Urinary bladder (tissue), 4 donors: ENCODE data around the gene DYRK1B. TPM values are rescaled to one million over a fixed set of nuclear protein-coding genes. Genes with fewer than 3 reads are reported as not detected.

Experiments
- DNase-seq: peaks from one replicate; pipeline ENCODE4 v3.0.0-alpha.2; 2015; ENCODE audit errors: extremely low spot score
- H3K27ac ChIP-seq: one replicate; pipeline ENCODE4 v1.5.1; 2013; ENCODE audit warnings: low read depth, mild to moderate bottlenecking, moderate library complexity
- H3K36me3 ChIP-seq: one replicate; pipeline ENCODE4 v1.6.1; 2013; ENCODE audit warnings: mild to moderate bottlenecking, moderate library complexity; ENCODE audit not compliant: insufficient read depth
- H3K4me1 ChIP-seq: one replicate; pipeline ENCODE4 v1.6.1; 2013; ENCODE audit warnings: mild to moderate bottlenecking, moderate library complexity; ENCODE audit not compliant: insufficient read depth
- H3K4me3 ChIP-seq: one replicate; pipeline ENCODE4 v1.5.1; 2013; ENCODE audit warnings: low read depth, low read length
- WGBS: extraction: QIAGEN DNeasy Blood & Tissue Kit; methylation state at CpG from one replicate; pipeline ENCODE4 v1.1.7; 2013; 5-methylcytosine and 5-hydroxymethylcytosine counted together
- polyA plus RNA-seq: library from polyadenylated mRNA; stranded (reverse); fragments of 200-250 nt; gene quantifications from one replicate; pipeline ENCODE4 v1.2.3, GENCODE V29; 2013
- total RNA-seq: library from RNA; depleted of rRNA; stranded (reverse); fragments of >200 nt; gene quantifications from one replicate; pipeline ENCODE4 v1.2.3, GENCODE V29; 2014
- donor health status: healthy with polysubstance abuse.
- donor health status: healthy.

DYRK1B gene
- total and polyA plus RNA-seq, 2 donors, result 12.6 to 17.2 TPM

GRCh38 chr19:39846678-39847486, 12.9 kb upstream of the DYRK1B start:
- 42% methylated on average over 12 of the region's 12 CpGs for WGBS
- Histone ChIP-seq H3K36me3 (no peaks in the 10 kb centered on the region), H3K4me3 (peak overlapping the region; percentile 74), H3K4me1 (no peaks in the 10 kb centered on the region), H3K27ac (peak overlapping the region; percentile 72)
- DNase-seq, result no peak

- H3K27ac ChIP-seq, result peak within 1 kb of the TSS; percentile 72
- no peaks in the 10 kb centered on the region for H3K4me1 ChIP-seq
- no peaks in the 10 kb centered on the region for H3K36me3 ChIP-seq
- H3K4me3 ChIP-seq, result peak within 1 kb of the TSS; percentile 74
- DNase-seq, result peak; percentile 77
- under 1% methylated on average over 57 of the region's 57 CpGs for WGBS
Observed at GRCh38 chr19:39845933-39846677, 12.1 kb upstream of the DYRK1B start, which contains the start of gene FBL. TSS of gene FBL (minus strand) at chr19:39846379. CDS start at chr19:39846300, 79 bp downstream.

GRCh38 chr19:39845584-39845932, 11.6 kb upstream of the DYRK1B start:
- H3K4me3 ChIP-seq, result peak overlapping the region; percentile 74
- H3K36me3 ChIP-seq, result no peaks in the 10 kb centered on the region
- no peak overlapping the region for H3K27ac ChIP-seq
- DNase-seq, result no peak
- WGBS, result 1% methylated on average over 17 of the region's 17 CpGs
- H3K4me1 ChIP-seq, result no peaks in the 10 kb centered on the region

DNA sequence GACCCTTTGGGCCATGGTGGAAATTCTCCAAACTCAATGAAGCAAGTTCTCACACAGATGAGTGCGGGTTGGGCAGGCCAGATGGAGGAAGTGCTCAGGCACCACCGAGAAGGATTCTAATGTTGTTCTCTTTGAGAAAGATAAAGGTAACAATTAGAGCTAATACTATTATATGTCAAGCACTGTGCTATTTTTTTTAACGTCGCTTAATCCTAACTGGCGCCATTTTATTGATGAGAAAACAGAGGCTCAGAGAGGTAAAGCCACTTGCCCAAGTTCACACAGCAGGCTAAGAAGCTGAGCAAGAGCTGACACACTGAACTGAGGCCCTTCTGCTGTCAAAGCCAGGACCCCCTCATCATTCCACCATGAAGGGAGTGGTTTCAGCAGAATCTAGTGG, 11.2 kb upstream of the DYRK1B start:
- Histone ChIP-seq H3K4me3 (peak overlapping the region; percentile 74), H3K36me3 (no peaks in the 10 kb centered on the region), H3K4me1 (no peaks in the 10 kb centered on the region), H3K27ac (no peak overlapping the region)
- 27% methylated on average over 5 of the region's 5 CpGs for WGBS
- no peak for DNase-seq

DNA sequence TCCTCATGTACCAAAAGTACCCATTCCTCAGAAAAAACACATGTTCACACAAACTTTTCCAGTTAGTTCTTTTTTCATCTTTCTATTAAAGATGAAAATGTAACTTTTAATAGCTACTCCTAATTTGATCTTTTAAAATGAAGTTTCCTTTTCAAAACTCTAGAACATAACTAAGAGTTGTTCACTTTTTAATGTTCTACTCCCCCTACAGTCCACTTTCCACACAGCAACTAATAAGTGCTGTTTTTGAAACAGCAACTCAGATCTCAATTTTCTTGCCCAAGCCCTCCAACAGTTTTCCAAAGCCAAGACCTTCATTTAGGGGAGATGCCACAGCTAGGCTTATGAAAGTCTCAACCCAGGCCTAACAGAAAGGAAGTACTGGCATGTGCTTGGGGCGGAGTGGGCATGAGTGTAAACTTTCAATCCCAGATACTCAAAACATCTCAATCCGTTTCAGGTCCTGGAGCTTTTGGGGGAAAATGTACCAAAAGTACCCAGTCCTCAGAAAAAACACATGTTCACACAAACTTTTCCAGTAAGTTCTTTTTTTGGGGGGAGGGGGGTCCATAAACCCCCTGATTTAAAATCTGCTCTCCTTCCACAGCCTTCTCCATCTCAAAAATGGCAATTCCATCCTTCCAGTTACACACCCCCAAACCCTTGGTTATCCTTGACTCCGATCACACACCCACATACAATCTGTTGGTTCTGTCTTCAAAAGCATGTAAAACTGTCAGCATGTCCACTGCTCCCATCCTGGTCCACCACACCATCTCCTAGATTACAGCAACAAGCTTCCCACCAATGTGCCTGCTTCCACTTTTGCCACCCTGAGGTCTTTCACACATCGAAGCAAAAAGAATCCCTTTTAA, 10.2 kb upstream of the DYRK1B start:
- H3K4me3 ChIP-seq, result no peak overlapping the region
- 52% methylated on average over 4 of the region's 4 CpGs for WGBS
- no peak for DNase-seq
- no peaks in the 10 kb centered on the region for H3K4me1 ChIP-seq
- H3K27ac ChIP-seq, result no peak overlapping the region
- H3K36me3 ChIP-seq, result no peaks in the 10 kb centered on the region

DNA sequence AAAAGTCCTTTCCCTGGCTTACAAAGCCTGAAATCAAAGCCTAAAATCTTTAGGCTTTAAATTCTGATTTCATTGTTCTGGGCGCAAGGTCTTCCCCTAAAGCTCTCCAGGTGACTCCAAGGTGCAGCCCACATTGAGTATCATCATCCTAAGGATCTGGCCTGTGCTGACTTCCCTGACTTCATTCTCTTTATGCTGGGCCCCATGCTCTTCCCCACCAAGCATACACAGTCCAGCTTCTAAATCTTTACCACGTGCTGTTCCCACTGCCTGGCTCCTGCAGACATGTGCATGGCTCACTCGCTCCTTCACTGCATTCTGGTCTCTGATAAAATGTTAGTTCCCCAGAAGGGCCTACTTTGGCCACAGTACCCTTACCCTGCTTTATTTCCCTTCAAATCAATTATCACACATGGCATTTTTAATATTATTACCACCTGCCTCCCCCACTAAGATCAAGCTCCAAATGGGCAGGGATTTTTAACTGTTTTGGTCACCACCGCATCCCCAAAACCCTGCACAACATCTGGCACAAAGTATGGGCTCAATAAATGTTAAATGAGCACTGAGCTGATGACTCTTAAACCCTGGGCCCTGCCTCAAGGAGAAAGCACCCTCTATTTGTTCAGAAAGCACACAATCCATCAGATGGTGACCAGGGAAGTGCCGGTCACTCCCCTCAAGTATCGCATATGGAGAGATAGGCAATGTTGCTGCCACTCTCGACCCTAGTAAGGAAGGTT, 8.9 kb upstream of the DYRK1B start:
- Histone ChIP-seq H3K36me3 (no peaks in the 10 kb centered on the region), H3K27ac (no peak overlapping the region), H3K4me1 (no peaks in the 10 kb centered on the region), H3K4me3 (no peak overlapping the region)
- no peak for DNase-seq
- WGBS, result 86% methylated on average over 7 of the region's 7 CpGs

- no peaks in the 10 kb centered on the region for H3K4me1 ChIP-seq
- H3K4me3 ChIP-seq, result no peak overlapping the region
- H3K36me3 ChIP-seq, result peaks cover 2% of the 10 kb centered on the region
- no peak overlapping the region for H3K27ac ChIP-seq
- no peak for DNase-seq
- 96% methylated on average over 4 of the region's 4 CpGs for WGBS
Observed at GRCh38 chr19:39841041-39841440, 7.1 kb upstream of the DYRK1B start.

DNA sequence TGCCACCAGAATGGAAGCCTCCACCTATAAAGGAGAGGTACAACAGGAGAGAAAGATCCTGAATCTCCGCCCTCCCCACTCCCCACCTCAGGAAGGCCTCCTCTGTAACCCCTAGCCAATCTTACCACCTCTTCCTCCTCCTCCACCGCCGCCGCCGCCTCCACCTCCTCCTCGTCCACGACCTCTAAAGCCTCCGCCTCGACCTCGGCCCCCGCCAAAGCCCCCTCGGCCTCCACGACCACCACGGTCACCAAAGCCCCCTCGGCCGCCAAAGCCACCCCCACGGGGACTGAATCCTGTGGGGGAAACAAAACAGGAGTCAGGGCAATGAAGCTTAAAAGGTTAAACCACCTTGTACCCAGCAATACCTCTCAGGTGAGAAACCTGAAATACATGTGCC, 6.5 kb upstream of the DYRK1B start:
- DNase-seq, result no peak
- no peak overlapping the region for H3K27ac ChIP-seq

DNA sequence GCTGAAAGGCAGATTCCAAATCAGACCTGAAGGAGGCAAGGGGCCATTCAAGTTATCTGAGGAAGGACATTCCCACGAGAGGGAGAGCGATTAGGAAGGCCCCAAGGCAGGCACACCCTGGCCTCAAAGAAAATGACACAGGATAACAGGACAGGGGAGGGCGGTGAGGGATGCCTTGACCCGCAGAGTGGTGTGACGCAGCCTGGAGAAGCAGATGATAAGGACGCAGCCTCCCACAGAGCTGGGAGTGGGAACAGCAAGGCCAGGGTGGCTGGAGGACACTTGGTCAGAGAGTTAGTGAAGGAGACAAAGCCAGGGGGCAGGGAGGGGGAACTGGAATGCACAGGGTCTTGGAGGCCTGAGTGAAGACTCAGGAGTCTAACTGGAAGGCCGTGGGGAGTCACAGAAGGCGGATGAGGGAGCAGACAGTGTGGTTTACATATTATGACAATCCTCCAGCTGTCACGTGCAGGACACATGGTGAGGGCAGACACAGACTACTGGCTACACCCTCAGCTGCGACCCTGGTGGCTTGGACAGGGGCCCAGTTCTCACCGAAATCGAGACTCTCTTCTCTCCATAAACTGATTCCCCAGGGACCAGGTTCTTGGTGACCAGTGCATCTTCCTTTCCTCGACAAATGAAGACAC, 5.8 kb upstream of the DYRK1B start:
- DNase-seq, result no peak
- no peak overlapping the region for H3K27ac ChIP-seq
- 87% methylated on average over 13 of the region's 13 CpGs for WGBS

More for the DNA sequence above, 6.5 kb upstream of the DYRK1B start:
- Histone ChIP-seq H3K4me3 (no peak overlapping the region), H3K36me3 (peaks cover 2% of the 10 kb centered on the region), H3K4me1 (no peaks in the 10 kb centered on the region)
- WGBS, result 90% methylated on average over 17 of the region's 17 CpGs

DNA sequence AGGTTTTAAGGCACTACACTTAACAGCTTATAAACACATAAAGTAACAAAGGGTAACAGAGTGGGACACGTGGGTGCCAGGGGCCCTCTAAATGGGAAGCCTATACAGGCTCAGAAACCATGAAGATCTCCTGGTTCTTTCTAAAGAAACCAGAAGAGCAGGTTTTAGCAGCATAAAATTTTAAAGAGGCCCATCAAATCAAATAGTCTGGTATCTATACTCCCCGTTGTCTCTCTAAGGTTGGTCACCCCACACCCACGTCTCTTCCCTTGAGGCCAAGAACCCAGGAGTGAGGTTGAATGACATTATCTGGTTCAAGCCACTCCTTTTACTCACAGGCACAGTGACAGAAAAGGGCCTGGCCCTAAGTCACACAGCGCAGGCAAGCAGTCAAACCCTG, 4.6 kb upstream of the DYRK1B start:
- Histone ChIP-seq H3K4me3 (no peak overlapping the region), H3K4me1 (no peaks in the 10 kb centered on the region), H3K27ac (no peak overlapping the region), H3K36me3 (peaks cover 2% of the 10 kb centered on the region)
- WGBS, result 92% methylated on average over 4 of the region's 4 CpGs
- no peak for DNase-seq

More for the DNA sequence above, 5.8 kb upstream of the DYRK1B start:
- H3K4me1 ChIP-seq, result no peaks in the 10 kb centered on the region
- H3K4me3 ChIP-seq, result no peak overlapping the region
- peaks cover 2% of the 10 kb centered on the region for H3K36me3 ChIP-seq

GRCh38 chr19:39837978-39838377, 4.0 kb upstream of the DYRK1B start:
- DNase-seq, result no peak
- Histone ChIP-seq H3K4me3 (no peak overlapping the region), H3K36me3 (peaks cover 2% of the 10 kb centered on the region), H3K27ac (no peak overlapping the region), H3K4me1 (no peaks in the 10 kb centered on the region)
- WGBS, result 95% methylated on average over 3 of the region's 3 CpGs

DNA sequence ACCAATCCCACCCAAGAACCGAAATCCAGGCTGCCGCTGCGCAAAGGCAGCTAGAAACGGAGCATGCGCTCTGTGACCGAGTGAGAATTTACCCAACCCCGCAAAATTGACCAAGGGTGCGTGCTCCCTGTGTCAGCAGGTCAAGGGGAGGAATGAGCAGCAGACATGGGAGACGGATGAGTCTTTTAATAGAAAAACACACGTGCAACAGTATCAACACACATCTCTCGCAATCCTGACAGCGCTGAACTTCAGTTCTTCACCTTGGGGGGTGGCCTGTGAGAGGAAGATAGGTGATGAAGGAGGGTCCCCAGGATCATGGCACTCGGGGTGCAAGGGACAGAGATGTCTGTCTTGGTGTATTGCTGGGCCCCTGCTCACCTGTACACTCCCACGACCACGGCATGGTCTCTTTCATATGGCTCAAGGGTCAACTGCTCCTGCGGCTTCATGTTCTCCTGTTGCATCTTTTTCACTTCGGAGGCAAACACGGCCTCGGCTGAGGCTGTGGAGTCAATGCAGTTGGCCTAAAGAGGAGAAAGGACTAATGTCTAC, 402 bp upstream of the DYRK1B start:
- H3K27ac ChIP-seq, result peak overlapping the region; percentile 53
- peaks cover 3% of the 10 kb centered on the region for H3K4me1 ChIP-seq
- DNase-seq, result no peak
- H3K4me3 ChIP-seq, result no peak overlapping the region
- 42% methylated on average over 19 of the region's 19 CpGs for WGBS
- peaks cover 8% of the 10 kb centered on the region for H3K36me3 ChIP-seq
